ENCODE measurements around the gene MARCHF3. TPM values are rescaled to one million over a fixed set of nuclear protein-coding genes. Genes with fewer than 3 reads are reported as not detected.
"Not testable (repeated sequence)": the region's sequence is repeated elsewhere in the genome, so short reads cannot be mapped to it uniquely, and the experiment has no call there.

Gene MARCHF3
- total RNA-seq, 1 donor from 2014 or later, result 34.5 TPM

GRCh38 chr5:126900796-126901195, 129.6 kb downstream of the MARCHF3 start:
- DNase-seq (ENCODE audit: extremely low spot score, unreplicated experiment), result no peak
- no peaks in the 10 kb centered on the region for H3K27me3 Mint-ChIP-seq (ENCODE audit: unreplicated experiment)
- no peak overlapping the region for H3K27ac Mint-ChIP-seq (ENCODE audit: unreplicated experiment)
- H3K4me3 Mint-ChIP-seq (ENCODE audit: unreplicated experiment), result no peak overlapping the region
- no peaks in the 10 kb centered on the region for H3K4me1 Mint-ChIP-seq (ENCODE audit: unreplicated experiment)
- no peak for TF ChIP-seq CTCF (IDR thresholded peaks at IDR 0.05)
- peaks cover 20% of the 10 kb centered on the region for H3K36me3 Mint-ChIP-seq (ENCODE audit: unreplicated experiment)
- peaks cover 4% of the 10 kb centered on the region for H3K9me3 Mint-ChIP-seq (ENCODE audit: unreplicated experiment)

GRCh38 chr5:126899476-126899875, 130.9 kb downstream of the MARCHF3 start:
- H3K4me1 Mint-ChIP-seq (ENCODE audit: unreplicated experiment), result no peaks in the 10 kb centered on the region
- TF ChIP-seq CTCF (IDR thresholded peaks at IDR 0.05), result no peak
- no peak for DNase-seq (ENCODE audit: extremely low spot score, unreplicated experiment)
- H3K27ac Mint-ChIP-seq (ENCODE audit: unreplicated experiment), result no peak overlapping the region
- no peak overlapping the region for H3K4me3 Mint-ChIP-seq (ENCODE audit: unreplicated experiment)
- H3K36me3 Mint-ChIP-seq (ENCODE audit: unreplicated experiment), result peaks cover 23% of the 10 kb centered on the region
- H3K9me3 Mint-ChIP-seq (ENCODE audit: unreplicated experiment), result peaks cover 4% of the 10 kb centered on the region
- no peaks in the 10 kb centered on the region for H3K27me3 Mint-ChIP-seq (ENCODE audit: unreplicated experiment)

GRCh38 chr5:126897851-126898630, 132.3 kb downstream of the MARCHF3 start:
- Mint-ChIP-seq H3K4me1 (ENCODE audit: unreplicated experiment) (no peaks in the 10 kb centered on the region), H3K9me3 (ENCODE audit: unreplicated experiment) (peaks cover 4% of the 10 kb centered on the region), H3K27me3 (ENCODE audit: unreplicated experiment) (no peaks in the 10 kb centered on the region), H3K36me3 (ENCODE audit: unreplicated experiment) (peaks cover 22% of the 10 kb centered on the region), H3K27ac (ENCODE audit: unreplicated experiment) (no peak overlapping the region), H3K4me3 (ENCODE audit: unreplicated experiment) (no peak overlapping the region)
- no peak for DNase-seq (ENCODE audit: extremely low spot score, unreplicated experiment)
- TF ChIP-seq CTCF (IDR thresholded peaks at IDR 0.05), result no peak

- Mint-ChIP-seq H3K4me3 (ENCODE audit: unreplicated experiment) (no peak overlapping the region), H3K36me3 (ENCODE audit: unreplicated experiment) (peaks cover 12% of the 10 kb centered on the region), H3K27me3 (ENCODE audit: unreplicated experiment) (no peaks in the 10 kb centered on the region), H3K27ac (ENCODE audit: unreplicated experiment) (no peak overlapping the region), H3K9me3 (ENCODE audit: unreplicated experiment) (no peaks in the 10 kb centered on the region), H3K4me1 (ENCODE audit: unreplicated experiment) (no peaks in the 10 kb centered on the region)
- DNase-seq (ENCODE audit: extremely low spot score, unreplicated experiment), result no peak
- TF ChIP-seq CTCF (IDR thresholded peaks at IDR 0.05), result no peak
Observed at GRCh38 chr5:126896170-126896702, 134.1 kb downstream of the MARCHF3 start.

- not testable (repeated sequence) for H3K9me3 Mint-ChIP-seq (ENCODE audit: unreplicated experiment); H3K27me3 Mint-ChIP-seq (ENCODE audit: unreplicated experiment); H3K27ac Mint-ChIP-seq (ENCODE audit: unreplicated experiment); H3K4me3 Mint-ChIP-seq (ENCODE audit: unreplicated experiment); DNase-seq (ENCODE audit: extremely low spot score, unreplicated experiment); H3K4me1 Mint-ChIP-seq (ENCODE audit: unreplicated experiment); H3K36me3 Mint-ChIP-seq (ENCODE audit: unreplicated experiment)
Observed at GRCh38 chr5:126895712-126896111, 134.6 kb downstream of the MARCHF3 start.

GRCh38 chr5:126890414-126890813, 139.9 kb downstream of the MARCHF3 start:
- not testable (repeated sequence) for H3K9me3 Mint-ChIP-seq (ENCODE audit: unreplicated experiment)

More at GRCh38 chr5:126890414-126890813, 139.9 kb downstream of the MARCHF3 start:
- not testable (repeated sequence) for H3K4me3 Mint-ChIP-seq (ENCODE audit: unreplicated experiment); H3K4me1 Mint-ChIP-seq (ENCODE audit: unreplicated experiment); DNase-seq (ENCODE audit: extremely low spot score, unreplicated experiment); H3K27me3 Mint-ChIP-seq (ENCODE audit: unreplicated experiment); H3K36me3 Mint-ChIP-seq (ENCODE audit: unreplicated experiment); H3K27ac Mint-ChIP-seq (ENCODE audit: unreplicated experiment)
